ENCODE results near the gene EMP2.
"Not testable (repeated sequence)": the region's sequence is repeated elsewhere in the genome, so short reads cannot be mapped to it uniquely, and the experiment has no call there.

Gene EMP2

DNA sequence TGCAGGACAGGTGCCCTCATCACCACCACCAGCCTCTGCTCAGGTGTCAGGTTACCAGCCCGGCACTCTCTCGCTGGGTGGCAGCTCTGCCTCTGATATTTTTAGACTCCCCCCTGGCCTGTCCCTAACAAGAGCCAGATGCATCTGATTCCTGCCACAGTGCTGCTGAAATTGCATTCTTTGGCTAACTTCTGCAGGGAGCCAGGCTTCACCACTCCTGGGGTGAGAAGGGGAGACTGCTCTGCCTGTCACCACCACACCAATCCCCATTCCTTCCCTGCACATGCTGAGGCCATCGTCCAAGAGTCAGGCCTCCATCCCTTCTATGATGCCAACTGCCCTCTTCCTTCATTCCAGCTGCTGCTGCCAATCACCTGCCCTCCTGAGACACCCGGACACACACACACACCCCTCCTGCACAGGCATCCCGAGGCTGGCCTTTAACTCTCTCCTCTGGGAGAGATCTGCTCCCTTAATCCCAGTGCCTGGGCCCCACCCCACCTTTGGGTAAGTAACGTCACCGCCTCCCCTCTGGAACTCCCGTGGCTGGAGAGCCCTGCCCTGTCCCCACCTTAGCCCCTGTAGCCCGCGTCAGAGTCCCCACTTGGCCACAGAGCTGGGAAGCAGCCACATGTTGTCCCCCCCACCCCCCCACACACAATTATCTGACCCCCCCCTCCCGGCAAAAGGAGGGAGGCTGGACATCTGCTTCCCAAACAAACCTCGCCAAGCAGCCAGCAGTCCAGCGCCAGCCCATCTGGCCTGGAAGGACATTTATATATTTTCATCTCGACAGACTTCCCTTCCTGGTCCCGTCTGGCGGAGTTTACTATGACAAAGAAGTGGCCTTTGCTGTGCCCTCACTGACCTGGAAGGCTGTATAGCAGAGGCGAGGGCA lies 2.8 kb downstream of the EMP2 start:
- DNase-seq: no peak

DNA sequence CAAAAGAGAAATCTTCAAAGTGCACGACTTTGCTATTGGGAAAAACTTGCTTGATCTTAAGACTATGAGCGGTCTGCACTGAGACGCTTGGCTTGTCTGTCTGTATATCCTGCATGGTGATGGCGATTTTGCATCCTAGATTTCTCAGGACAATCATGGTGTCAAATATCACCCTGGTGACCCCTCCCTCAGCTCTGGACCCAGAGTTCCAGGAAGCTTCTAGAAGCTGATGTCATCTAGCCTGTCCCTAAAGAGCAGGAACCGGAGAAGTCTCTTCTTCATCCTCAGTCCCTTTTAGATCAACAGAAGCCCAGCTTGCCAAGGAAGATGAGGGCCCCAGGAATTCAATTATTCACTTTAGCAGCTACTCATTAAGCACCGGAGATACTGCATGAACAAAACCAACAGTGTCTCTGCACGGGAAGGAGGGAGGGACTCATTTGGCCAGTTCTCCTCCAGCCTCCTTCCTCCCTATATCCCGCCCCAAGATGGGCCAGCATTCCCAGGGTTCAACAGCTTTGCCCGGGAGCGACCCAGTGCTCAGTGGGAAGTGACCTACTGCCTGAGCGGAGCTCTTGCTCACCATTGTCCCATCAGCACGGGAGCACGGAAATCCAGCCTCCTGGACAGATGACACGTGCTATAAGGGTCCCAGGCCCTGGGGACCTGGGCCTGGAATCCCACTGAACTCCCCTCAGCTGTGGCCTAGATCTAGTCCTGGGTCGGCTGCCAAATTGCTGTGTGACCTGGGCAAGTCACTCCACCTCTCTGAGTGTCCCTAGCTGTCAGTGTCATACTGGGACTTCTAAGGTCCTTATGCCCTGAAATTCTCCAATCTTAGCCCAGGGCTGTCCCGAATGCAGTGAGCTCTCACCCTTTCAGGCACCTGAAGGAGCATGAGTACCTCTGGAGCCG lies 3.8 kb downstream of the EMP2 start:
- no peak for DNase-seq

DNA sequence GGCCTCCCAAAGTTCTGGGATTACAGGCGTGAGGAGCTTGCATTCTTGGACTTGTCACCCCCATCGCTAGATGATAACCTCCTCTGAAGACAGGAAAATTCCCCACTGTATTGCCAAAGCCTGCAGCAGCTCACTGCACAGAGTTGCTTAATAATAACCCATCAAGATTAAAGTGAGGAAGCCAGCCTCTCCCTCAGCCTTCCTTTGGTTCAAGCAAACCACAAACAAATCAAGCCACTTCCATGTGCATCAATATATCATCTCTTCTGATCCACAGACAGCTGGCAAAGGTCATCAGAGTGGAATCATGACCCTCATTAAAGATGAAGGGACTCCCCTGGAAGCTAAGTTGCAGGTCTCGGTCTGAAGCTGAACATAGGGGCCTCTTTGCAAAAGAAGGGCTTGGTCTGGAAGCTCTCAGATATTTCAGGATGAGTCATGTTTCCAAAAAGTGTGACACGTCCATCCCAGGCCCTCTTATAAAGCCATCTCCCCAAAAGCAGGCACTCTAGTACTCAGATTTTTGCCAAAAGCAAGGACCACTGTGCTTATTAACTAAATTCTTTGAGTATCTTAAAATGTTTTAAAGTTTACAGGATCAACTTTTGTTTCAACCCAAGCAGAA lies 4.8 kb downstream of the EMP2 start:
- DNase-seq: no peak

DNA sequence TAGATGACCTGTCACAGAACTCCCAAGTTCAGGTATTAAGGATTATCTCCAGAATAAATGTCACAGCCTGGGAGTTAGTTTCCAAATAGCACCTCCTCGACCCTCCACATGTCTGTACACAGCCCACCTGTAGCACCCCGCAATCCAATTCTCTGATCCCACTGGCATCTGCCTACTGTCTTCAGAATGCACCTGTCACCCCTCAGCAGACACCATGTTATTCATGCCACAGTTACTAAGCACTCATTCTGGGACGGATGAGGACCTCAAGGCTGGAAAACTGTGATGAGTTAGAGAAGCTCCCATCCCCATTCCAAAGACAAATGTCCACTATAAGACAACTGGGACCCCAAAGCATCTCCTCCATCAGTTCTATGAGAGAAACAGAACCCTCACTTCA lies 7.8 kb downstream of the EMP2 start:
- DNase-seq: no peak

DNA sequence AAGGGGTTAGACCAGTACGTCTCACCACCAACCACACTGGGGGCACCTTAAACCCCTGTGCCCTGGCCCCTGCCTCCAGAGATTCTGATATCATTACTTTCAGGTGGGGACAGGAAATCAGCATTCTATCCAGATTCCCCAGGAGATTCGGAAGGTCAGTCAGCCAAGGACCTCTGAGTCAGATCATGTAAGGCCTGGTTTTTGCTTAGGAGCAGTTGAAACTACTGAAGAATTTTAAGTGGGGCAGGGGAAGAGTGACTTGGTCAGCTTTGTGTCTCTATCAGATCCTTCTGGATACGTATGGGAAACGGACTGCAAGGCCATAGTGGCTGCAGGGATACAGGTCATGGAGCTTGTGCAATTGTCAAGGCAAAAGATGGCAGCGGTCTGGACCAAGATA lies 9.0 kb downstream of the EMP2 start:
- DNase-seq: no peak

DNA sequence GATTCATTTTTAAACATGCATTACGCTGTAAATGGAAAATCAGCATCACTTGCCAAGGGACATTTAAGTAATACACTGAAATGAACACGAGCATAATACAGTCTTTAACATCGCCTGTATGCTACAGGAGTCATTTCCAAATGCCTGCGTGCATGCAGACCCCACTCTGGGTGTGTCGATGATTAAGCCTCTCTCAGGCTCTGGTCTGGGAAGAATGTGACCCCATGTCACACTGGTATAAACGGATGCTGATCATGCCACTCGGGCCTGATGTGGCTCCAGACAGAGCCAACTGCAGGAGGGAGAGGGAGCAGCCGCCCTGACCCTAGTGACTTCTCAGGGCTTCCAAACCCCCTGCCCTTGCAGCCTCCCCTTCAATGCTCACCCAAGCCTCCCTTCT lies 10.8 kb downstream of the EMP2 start:
- DNase-seq: no peak

DNA sequence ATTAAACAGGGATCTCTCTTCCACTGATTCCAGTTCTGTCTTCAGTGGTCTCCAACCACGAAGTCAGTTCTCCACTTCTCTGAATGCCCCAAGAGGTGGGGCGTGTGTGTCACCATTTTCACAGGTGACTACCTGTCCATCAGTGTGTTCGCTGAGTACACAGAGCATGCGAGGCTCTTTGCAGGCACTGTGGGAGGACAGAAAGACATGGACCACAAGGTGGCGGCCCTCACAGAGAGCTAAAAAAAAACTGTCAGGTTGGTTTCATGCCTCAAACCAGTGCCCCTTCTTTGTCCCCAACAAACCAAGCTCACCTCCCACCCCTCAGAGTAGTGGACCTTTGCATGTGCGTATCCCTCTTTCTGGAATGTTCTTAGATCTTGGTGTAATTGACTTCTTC lies 13.8 kb downstream of the EMP2 start:
- DNase-seq: no peak

DNA sequence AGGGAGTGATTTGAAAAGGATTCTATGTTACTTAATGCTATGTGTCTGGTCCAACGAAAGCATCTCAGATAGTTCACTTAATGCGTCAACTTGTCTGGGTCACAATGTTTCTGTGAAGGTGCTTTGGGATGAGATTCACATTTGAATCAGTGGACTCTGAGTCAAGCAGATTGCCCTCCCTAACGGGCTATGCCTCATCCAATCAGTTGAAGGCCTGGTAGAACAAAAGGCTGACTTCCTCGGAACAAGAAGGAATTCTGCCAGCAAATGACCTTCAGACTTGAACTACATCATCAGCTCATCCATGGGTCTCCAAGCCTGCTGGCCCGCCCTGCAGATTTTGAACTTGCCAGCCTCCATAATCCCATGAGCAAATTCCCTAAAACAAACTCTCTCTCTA lies 15.2 kb downstream of the EMP2 start:
- no peak for DNase-seq

DNA sequence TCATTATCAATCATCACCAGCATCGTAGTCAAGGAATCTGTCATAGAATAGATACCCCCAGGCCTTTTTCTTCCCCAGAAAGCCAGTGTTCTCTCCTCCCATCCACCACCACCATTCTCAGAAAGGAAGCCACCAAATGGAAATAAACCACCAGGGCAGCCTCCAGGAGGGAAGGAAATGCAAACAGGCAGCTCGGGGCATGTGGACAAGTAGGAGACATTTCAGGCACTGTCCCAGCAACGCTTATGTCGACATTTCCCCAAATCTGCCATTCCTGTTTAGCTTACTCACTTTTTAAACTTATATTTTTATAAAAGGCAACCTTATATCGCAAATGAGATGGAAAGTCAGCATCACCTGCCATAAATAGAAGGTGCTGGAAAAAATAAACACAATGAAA lies 15.8 kb downstream of the EMP2 start:
- DNase-seq: no peak

DNA sequence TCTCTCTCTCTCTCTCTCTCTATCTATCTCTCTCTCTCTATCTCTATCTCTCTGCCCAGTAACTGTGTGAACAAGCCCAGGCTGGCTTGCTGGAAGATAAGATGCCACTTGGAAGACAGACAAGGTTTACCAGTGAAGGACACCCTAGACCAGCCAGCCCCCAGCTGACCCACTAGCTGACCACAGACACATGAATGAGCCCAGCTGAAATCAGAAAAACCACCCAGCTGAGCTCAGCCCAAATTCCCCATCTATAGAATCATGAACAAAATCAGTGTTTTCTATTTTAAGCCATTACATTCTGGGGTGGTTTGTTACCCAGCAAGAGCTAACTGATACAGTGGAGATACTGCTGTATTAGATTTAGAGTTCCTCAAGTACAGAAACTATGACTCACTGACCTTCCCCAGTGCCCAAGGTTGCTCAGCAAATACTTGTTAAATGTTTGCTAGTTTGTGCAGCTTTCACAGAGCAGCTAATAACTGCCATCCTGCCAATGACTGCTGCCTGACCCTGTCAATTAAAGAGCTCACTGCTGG lies 18.0 kb downstream of the EMP2 start:
- DNase-seq: no peak

DNA sequence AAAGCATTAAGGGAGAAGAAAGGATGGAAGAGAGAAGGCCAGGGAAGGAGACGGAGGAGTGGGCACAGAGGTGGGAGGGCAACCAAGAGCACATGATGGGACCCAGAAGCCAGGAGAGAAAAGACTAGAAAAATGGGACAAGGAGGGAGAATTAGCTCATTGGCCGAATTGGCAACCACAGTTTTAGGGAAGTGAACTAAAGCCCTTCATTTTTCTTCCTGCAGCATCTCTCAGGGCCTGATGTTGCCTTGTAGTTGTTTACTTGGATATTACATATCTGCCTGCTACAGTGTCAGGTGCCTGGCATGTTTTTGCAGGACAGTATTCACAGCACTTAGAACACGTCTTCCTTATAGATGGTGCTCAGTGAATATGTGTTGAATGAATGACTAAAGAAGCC lies 19.0 kb downstream of the EMP2 start:
- no peak for DNase-seq

DNA sequence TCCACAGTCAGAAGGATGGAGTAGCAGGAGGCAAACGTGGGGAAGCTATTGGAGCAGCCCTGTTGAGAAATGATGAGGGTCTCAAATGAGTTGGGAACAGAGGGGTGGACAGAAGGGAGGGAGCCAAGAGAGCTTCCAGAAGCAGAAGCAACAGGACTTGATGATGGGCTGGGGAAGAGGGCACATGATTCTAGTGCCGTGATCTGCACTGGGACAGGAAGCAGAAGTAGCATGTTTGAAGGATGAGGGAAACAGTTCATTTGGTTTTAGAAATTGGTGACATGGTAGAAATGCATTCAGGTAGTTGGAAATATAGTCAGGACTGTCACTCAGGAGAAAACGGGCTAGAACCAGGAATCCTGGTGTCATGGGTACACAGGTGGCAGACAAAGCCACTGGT lies 19.4 kb downstream of the EMP2 start:
- no peak for DNase-seq

DNA sequence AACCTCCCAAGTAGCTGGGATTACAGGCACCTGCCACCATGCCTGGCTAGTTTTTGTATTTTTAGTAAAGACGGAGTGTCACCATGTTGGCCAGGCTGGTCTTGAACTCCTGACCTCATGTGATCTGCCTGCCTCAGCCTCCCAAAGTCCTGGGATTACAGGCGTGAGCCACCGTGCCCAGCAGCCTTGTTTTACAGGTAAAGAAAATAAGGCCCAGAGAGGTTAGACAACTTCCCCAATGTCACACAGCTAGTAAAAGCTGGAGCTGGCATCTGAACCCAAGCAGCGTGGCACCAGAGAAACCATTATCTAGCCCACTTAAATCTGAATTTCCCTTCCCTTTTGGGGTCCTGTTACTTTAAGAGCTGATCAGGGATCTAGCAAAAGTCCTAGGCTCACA lies 20.6 kb downstream of the EMP2 start:
- DNase-seq: not testable (repeated sequence)

DNA sequence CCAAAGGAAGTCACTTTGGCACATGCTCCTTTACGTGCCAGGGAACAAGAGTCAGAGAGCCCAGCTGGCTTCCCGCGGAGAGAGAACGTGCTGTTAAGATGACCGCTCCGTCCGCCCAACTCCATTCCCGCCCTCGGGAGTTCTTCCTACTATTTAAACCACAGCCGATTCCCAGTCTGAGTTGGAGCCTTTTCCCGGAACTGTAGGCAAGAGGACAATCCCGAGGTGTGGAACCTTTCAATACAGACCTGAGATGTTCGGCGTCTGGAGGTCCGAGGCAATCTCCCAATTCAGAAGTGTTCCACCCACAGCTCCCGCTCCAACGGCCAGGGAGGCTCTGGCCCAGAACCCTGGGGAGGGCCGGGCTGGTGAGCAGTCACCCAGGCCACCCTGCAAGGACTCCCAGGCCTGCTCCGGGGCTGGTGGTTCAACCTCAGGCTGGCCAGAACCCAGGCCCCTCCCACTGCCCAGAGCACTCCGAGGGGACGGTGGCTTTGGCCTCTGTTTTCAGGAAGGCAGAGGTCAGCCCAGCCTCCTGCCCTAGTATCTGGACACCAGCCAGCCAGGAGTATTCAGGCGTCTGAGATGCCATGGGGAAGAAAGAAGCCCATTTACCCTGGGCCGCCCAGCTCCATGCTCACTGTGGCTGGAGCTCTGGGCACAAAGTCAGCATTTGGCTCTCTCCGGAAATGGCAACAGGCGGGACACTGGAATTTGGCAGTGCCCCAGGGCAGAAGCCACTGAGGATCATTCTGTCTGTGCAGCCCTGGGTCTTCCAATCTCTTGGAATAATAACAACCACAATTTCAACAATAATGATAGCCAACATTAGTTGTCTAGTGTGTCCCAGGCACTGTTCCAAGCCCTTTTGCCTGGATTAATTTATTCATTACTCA lies 21.4 kb downstream of the EMP2 start:
- DNase-seq: no peak

DNA sequence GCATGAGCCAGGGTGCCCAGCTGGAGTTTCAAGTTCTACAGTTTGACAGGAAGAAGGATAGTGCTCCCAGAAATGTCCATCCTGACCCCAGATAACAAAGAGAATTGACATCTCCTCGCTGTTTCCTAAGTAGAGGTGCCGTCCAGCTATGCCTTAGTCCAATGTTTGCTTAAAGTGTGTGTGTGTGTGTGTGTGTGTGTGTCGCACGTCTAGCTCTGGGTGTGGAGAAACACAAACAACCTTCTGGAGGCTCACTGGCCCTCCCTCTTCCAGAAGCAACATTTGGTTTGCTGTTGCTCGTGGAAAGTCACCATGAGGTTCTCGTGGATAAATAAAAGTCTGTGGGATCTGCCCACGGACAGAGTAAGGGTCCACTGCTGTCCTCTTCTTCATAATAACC lies 22.1 kb downstream of the EMP2 start:
- no peak for DNase-seq

DNA sequence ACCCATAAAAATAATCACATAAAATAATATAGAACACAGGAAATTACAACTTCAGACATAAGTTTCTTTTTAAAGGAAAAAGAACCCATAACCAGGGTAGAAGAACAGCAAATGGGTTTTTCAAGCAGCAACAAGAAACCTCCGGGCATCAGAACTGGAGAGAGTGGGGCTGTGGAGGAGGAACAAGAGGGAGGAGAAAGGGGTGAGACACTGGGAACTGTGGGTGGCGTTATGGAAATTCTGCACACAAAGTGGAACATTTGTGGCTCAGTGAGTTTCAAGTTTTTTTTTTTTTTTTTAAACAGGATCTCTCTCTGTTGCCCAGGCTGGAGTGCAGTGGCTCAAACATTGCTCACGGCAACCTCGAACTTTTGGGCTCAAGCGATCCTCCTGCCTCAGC lies 22.6 kb downstream of the EMP2 start:
- DNase-seq: no peak

DNA sequence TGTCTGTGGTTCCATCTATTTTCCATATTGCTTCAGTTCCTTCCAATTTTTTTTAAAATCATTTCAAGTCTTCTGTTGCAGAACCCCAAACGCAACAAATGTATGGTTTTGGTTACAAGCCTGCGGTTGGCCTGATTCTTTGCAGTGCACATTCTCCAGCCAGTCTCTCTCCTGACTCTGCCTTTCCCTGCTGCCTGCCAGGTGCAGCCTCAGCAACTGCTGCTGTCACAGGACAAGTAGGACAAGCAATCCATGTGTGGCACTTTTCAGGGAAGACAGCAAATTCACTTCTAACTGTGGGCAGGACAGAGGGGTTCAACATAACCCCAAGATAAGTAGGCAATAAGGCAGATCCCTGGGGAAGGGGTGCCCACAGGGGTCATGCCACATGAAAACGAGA lies 24.2 kb downstream of the EMP2 start:
- no peak for DNase-seq

DNA sequence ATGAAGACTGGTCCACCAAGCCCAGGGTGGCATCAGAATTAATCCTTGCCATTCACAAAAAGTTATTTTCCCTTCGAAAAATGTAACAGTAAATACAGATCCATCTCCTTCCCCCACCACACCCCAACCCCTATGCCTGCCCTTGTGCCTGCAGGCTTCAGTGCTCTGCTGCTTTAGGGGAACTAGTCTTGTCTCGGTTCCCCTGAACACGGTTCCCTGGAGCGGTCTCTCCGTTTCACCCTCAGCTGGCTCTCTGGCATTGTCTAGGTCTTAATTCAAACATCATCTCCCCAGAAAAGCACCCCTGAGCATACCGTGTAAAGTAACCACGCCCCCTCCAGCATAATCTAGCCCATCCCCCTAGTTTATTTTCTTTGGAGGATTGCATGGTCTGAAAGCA lies 25.8 kb downstream of the EMP2 start:
- no peak for DNase-seq

DNA sequence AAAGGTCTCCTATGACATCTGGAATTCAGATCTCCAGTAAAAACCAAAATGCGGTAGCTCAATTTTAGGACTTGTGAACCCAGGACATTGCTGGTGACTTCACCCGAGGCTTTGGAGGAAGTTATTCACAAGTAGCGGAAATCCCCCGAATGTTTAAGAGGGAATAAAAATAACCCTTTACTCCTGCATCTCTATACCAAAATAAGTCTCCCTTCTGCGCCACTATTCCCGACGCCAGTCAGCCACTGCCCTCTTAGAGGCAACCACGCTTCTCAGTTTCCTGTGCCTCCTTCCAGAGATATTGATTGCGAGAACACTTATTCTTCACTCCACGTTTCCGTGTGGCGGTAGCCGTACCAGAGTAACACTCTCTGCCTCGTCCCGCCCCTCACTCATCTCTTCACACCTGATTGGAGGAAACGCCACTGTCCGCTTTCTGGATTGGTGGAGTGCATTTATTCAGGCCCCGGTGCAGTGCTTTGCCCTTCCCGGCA lies 27.4 kb downstream of the EMP2 start:
- DNase-seq: peak; percentile 29 to 39

DNA sequence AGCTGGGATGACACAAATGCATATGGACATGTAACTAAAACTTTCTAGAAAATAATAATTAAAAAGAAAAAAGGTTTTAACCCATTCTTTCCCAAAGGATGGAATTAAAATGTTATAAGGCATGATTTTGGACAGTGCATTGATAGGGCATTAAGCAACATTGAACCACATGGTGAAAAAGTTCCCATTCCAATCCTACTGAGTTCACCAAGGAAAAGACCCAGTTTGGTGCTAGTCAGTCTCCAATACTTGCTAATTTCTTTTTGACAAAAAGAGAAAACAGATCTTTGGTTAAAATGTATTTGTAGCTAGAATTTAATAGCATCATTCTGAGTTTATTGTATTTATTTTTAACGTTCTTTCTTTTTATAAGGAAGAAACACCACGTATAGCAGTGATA lies 28.1 kb downstream of the EMP2 start:
- DNase-seq: no peak

DNA sequence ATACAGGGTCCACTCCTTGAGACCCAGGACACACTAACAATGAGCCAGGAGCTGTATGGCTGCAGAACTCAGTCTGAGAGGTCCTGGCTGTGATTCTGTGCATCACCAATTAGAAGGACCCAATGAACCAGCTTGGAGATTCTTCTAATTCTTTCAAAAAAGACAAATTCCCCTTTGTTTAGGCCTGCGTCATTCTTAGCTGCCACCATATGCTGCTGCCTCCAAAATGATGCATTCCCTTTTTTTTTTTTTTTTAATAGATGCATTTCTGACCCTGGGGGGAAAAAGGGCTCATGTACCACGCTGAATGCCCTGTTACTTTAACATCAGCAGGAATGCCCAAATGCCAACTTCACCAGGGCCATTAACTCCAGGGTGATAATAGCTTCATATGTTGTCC lies 28.5 kb downstream of the EMP2 start:
- no peak for DNase-seq

DNA sequence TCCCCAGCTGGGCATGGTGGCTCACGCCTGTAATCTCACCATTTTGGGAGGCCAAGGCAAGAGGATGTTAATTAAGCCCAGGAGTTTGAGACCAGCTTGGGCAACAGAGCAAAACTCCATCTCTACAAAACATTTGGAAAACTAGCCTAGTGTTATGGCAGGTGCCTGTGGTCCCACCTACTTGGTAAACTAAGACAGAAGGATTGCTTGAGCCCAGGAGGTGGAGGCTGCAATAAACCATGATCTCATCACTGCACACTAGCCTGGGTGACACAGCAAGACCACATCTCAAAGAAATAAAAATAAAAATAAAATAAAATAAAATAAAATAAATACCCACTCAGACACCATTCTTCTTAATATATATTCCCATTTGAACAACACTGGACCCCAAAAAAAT lies 32.0 kb downstream of the EMP2 start:
- no peak for DNase-seq

Measured in bone marrow (tissue), 2 donors.